HCT116 (cell line): ENCODE results near the gene MED16. TPM values are rescaled to one million over a fixed set of nuclear protein-coding genes. Genes with fewer than 3 reads are reported as not detected.

ENCODE experiments used
- ATAC-seq: fragments of 200-7000 bp; cut with Tn5 transposase; 2 replicates; pipeline ENCODE4 v1.9.1; 2020; ENCODE audit warnings: mild to moderate bottlenecking, moderate library complexity
- BruUV-seq: library from RNA; stranded (reverse); fragments of 400-500 nt; replicated peaks from 2 replicates; lab custom pipeline; 2021; lab: Mats Ljungman, UMichigan
- CTCF ChIA-PET: fragments of 300-600 bp; sonication (Branson Sonifier 250); formaldehyde crosslinking; loops from one replicate; lab custom pipeline; 2021; ENCODE audit warnings: antibody characterized with exemption; lab: Charles Lee
- POLR2A ChIA-PET: fragments of 300-600, 350-600 bp; sonication (Branson Sonifier 250); formaldehyde crosslinking; loops from one replicate; lab custom pipeline; 2021; ENCODE audit warnings: antibody characterized with exemption; lab: Charles Lee
- RAD21 ChIA-PET, 2 experiments: fragments of 300-600 bp; sonication (Branson Sonifier 250); formaldehyde crosslinking; loops; one replicate each; lab custom pipeline; 2023; ENCODE audit warnings: low total read pairs in 2 of 2; ENCODE audit not compliant: uncharacterized antibody in 2 of 2, unreplicated experiment in 2 of 2, low non-redundant PET in 1 of 2; lab: Charles Lee
- DNase-seq: peaks from one replicate; pipeline ENCODE4 v3.0.0-alpha.2; 2010; ENCODE audit warnings: low read depth, low spot score
- H2AFZ ChIP-seq: fragments of 200-600 bp; shearing (Covaris generic), sonication (generic); 2 replicates; pipeline ENCODE4 v1.6.1; 2017; ENCODE audit warnings: low read depth, mixed run types, mixed read lengths, antibody characterized with exemption, low read length; ENCODE audit not compliant: poor library complexity, severe bottlenecking
- H3K27ac ChIP-seq: 2 replicates; pipeline ENCODE4 v1.5.1; 2012; ENCODE audit warnings: low read depth, low read length
- H3K27me3 ChIP-seq: fragments of 200-600 bp; sonication (generic); 2 replicates; pipeline ENCODE4 v1.6.1; 2016; ENCODE audit warnings: mixed run types, low read length, mixed read lengths; ENCODE audit not compliant: insufficient read depth
- H3K36me3 ChIP-seq, 2 experiments: fragments of 200-500 bp in 1 of 2; fragments of 200-600 bp in 1 of 2; sonication (Bioruptor generic) in 1 of 2; sonication (generic) in 1 of 2; 2 replicates each; pipeline versions ENCODE4 v1.5.1 to v1.6.1; 2014 to 2016; ENCODE audit warnings: low read length in 2 of 2, inconsistent platforms in 1 of 2, mixed read lengths in 1 of 2, mixed run types in 1 of 2; ENCODE audit not compliant: insufficient read depth in 2 of 2, control insufficient read depth in 1 of 2
- H3K4me1 ChIP-seq, 2 experiments: fragments of 200-600 bp in 1 of 2; sonication (generic) in 1 of 2; 2 replicates each; pipeline versions ENCODE4 v1.5.1 to v1.6.1; 2012 to 2017; ENCODE audit warnings: low read length in 2 of 2, inconsistent platforms in 1 of 2, mild to moderate bottlenecking in 1 of 2, mixed read lengths in 1 of 2, mixed run types in 1 of 2, moderate library complexity in 1 of 2; ENCODE audit not compliant: insufficient read depth in 2 of 2, control insufficient read depth in 1 of 2
- H3K4me2 ChIP-seq: fragments of 200-600 bp; sonication (generic); 2 replicates; pipeline ENCODE4 v1.6.1; 2017; ENCODE audit warnings: mixed run types, low read length, mixed read lengths
- H3K4me3 ChIP-seq, 2 experiments: fragments of 200-600 bp in 1 of 2; sonication (generic) in 1 of 2; replicated peaks in 1 of 2; 2 replicates each; pipeline ENCODE4 v1.5.1; 2011 to 2016; ENCODE audit warnings: low read length in 2 of 2, control low read depth in 1 of 2, low read depth in 1 of 2, mild to moderate bottlenecking in 1 of 2, mixed read lengths in 1 of 2, mixed run types in 1 of 2
- H3K79me2 ChIP-seq: fragments of 200-600 bp; sonication (generic); 2 replicates; pipeline ENCODE4 v1.6.1; 2017; ENCODE audit warnings: mild to moderate bottlenecking, mixed run types, low read length, moderate library complexity, mixed read lengths; ENCODE audit not compliant: insufficient read depth
- H3K9ac ChIP-seq: fragments of 200-600 bp; sonication (generic); 2 replicates; pipeline ENCODE4 v1.6.1; 2016; ENCODE audit warnings: low read length, mixed read lengths
- H3K9me2 ChIP-seq: fragments of 200-600 bp; sonication (generic), shearing (Covaris generic); 2 replicates; pipeline ENCODE4 v1.6.1; 2017; ENCODE audit warnings: mixed run types, mild to moderate bottlenecking, moderate library complexity; ENCODE audit not compliant: insufficient read depth
- H3K9me3 ChIP-seq, 2 experiments: fragments of 200-500 bp in 1 of 2; fragments of 200-600 bp in 1 of 2; sonication (Bioruptor generic) in 1 of 2; sonication (generic) in 1 of 2; 2 replicates each; pipeline ENCODE4 v1.6.1; 2014 to 2017; ENCODE audit warnings: low read length in 2 of 2, mixed read lengths in 2 of 2, inconsistent platforms in 1 of 2, low read depth in 1 of 2, mild to moderate bottlenecking in 1 of 2, mixed run types in 1 of 2, moderate library complexity in 1 of 2; ENCODE audit not compliant: control insufficient read depth in 1 of 2, insufficient read depth in 1 of 2
- H4K20me1 ChIP-seq: fragments of 200-600 bp; sonication (generic), shearing (Covaris generic); 2 replicates; pipeline ENCODE4 v1.6.1; 2017; ENCODE audit warnings: mixed run types, mild to moderate bottlenecking, moderate library complexity; ENCODE audit not compliant: insufficient read depth
- CBX3 ChIP-seq: IDR thresholded peaks from 2 replicates; pipeline ENCODE4 v1.6.1; 2012; ENCODE audit warnings: low read depth
- CEBPB ChIP-seq: IDR thresholded peaks from 2 replicates; pipeline ENCODE4 v1.6.1; 2012; ENCODE audit warnings: low read depth
- EGR1 ChIP-seq: IDR thresholded peaks from 2 replicates; pipeline ENCODE4 v1.6.1; 2012; ENCODE audit warnings: low read depth
- ELF1 ChIP-seq: IDR thresholded peaks from 2 replicates; pipeline ENCODE4 v1.6.1; 2012; ENCODE audit warnings: low read depth, borderline replicate concordance
- EZH2 ChIP-seq: fragments of 200-600 bp; sonication (generic); IDR thresholded peaks from 2 replicates; pipeline ENCODE4 v1.6.1; 2017; ENCODE audit warnings: antibody characterized with exemption, mixed run types
- FOSL1 ChIP-seq: IDR thresholded peaks from 2 replicates; pipeline ENCODE4 v1.6.1; 2012; ENCODE audit warnings: low read depth
- JUND ChIP-seq: IDR thresholded peaks from 2 replicates; pipeline ENCODE4 v1.6.1; 2012
- POLR2A ChIP-seq: IDR thresholded peaks from 2 replicates; pipeline ENCODE4 v1.7.0; 2011; ENCODE audit warnings: borderline replicate concordance; ENCODE audit not compliant: insufficient read depth, insufficient read length; ENCODE audit errors: extremely low read depth
- POLR2AphosphoS5 ChIP-seq: IDR thresholded peaks from 2 replicates; pipeline ENCODE4 v1.6.1; 2011; ENCODE audit warnings: mild to moderate bottlenecking, low read depth, low read length, moderate library complexity
- SIN3A ChIP-seq: IDR thresholded peaks from 2 replicates; pipeline ENCODE4 v1.6.1; 2012; ENCODE audit warnings: low read depth
- SP1 ChIP-seq: IDR thresholded peaks from 2 replicates; pipeline ENCODE4 v1.6.1; 2012; ENCODE audit warnings: low read depth
- YY1 ChIP-seq: IDR thresholded peaks from 2 replicates; pipeline ENCODE4 v1.6.1; 2011; ENCODE audit warnings: low read length, low read depth, moderate library complexity, mild to moderate bottlenecking; ENCODE audit not compliant: insufficient replicate concordance; ENCODE audit errors: extremely low read depth
- ZFX ChIP-seq: fragments of 450-650 bp; IDR thresholded peaks from 2 replicates; pipeline ENCODE4 v1.6.1; 2017
- ZNF274 ChIP-seq: fragments of 200-500 bp; sonication (Bioruptor generic); IDR thresholded peaks from 2 replicates; pipeline ENCODE4 v1.6.1; 2014; ENCODE audit warnings: mild to moderate bottlenecking, low read depth, low read length, inconsistent platforms
- intact Hi-C: fragments of 100-400 bp; cut with micrococcal nuclease; formaldehyde crosslinking; loops from 2 replicates; pipeline ENCODE4 v1.10.0; 2022
- total RNA-seq: library from RNA; stranded (reverse); gene quantifications from one replicate; pipeline ENCODE4 v1.2.1, GENCODE V29; 2021; ENCODE audit not compliant: unreplicated experiment
- TF ChIP-seq, protein P1 (sequence below): IDR thresholded peaks from 2 replicates; pipeline ENCODE4 v1.6.1; 2011; ENCODE audit warnings: mild to moderate bottlenecking, low read length, moderate library complexity; ENCODE audit not compliant: insufficient replicate concordance; ENCODE audit errors: extremely low read depth

Gene MED16
- total RNA-seq, 1 experiment from 2014 or later = 73.6 TPM

DNA sequence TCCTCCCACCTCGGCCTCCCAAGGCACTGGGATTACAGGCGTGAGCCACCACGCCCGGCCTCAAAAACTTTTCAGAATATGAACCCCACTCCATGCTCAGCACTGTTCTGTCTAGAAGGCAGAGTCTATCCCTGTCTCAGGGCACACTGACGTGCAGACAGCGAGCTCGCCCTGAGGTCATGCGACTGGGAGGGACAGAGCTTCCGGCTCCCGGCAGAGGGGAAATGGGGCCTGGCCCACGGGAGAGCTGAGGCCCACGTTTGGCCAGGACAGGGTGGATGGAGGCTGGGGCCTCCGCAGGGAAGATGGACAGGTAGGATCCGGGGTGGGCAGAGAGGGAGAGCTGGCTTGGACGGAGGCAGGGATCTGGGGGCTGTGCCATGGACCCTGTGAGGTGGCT, 68.1 kb downstream of the MED16 start:
- H3K27ac ChIP-seq = no peak overlapping the region
- no peaks in the 10 kb centered on the region for H3K9me3 ChIP-seq
- RAD21 ChIA-PET = no interaction called here
- no peak overlapping the region for H3K4me2 ChIP-seq
- H3K9ac ChIP-seq = no peak overlapping the region
- no peak overlapping the region for H2AFZ ChIP-seq
- intact Hi-C loops = no loop called here
- H3K27me3 ChIP-seq = no peaks in the 10 kb centered on the region
- H3K79me2 ChIP-seq = no peaks in the 10 kb centered on the region
- H3K4me1 ChIP-seq = peaks cover 7 to 9% of the 10 kb centered on the region in 2 experiments; a peak in 3 of 4 replicates
- no peak for ATAC-seq
- no peaks in the 10 kb centered on the region for H3K36me3 ChIP-seq
- POLR2A ChIA-PET = no interaction called here
- no peaks in the 10 kb centered on the region for H3K9me2 ChIP-seq
- H4K20me1 ChIP-seq = no peaks in the 10 kb centered on the region
- CTCF ChIA-PET = no interaction called here
- TF ChIP-seq ELF1 = no peak
- TF ChIP-seq, protein P1, sequence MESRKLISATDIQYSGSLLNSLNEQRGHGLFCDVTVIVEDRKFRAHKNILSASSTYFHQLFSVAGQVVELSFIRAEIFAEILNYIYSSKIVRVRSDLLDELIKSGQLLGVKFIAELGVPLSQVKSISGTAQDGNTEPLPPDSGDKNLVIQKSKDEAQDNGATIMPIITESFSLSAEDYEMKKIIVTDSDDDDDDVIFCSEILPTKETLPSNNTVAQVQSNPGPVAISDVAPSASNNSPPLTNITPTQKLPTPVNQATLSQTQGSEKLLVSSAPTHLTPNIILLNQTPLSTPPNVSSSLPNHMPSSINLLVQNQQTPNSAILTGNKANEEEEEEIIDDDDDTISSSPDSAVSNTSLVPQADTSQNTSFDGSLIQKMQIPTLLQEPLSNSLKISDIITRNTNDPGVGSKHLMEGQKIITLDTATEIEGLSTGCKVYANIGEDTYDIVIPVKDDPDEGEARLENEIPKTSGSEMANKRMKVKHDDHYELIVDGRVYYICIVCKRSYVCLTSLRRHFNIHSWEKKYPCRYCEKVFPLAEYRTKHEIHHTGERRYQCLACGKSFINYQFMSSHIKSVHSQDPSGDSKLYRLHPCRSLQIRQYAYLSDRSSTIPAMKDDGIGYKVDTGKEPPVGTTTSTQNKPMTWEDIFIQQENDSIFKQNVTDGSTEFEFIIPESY = no peak
- no peak for TF ChIP-seq CBX3
- no peak for TF ChIP-seq EGR1
- no peak for TF ChIP-seq FOSL1
- TF ChIP-seq CEBPB = no peak
- no peak for TF ChIP-seq POLR2A
- no peak for TF ChIP-seq ZFX
- no peak for TF ChIP-seq ZNF274
- TF ChIP-seq YY1 = no peak
- no peak for TF ChIP-seq SP1
- TF ChIP-seq JUND = no peak
- no peak for TF ChIP-seq EZH2
- no peak for TF ChIP-seq SIN3A
- no peak for TF ChIP-seq POLR2AphosphoS5
- DNase-seq = no peak
- BruUV-seq = no TSS peak
- H3K4me3 ChIP-seq = no peak overlapping the region
